ENCODE results near the gene MRPS33. TPM values are rescaled to one million over a fixed set of nuclear protein-coding genes. Genes with fewer than 3 reads are reported as not detected.

MRPS33 gene
- total RNA-seq, 1 experiment from 2014 or later: 57.1 TPM

DNA sequence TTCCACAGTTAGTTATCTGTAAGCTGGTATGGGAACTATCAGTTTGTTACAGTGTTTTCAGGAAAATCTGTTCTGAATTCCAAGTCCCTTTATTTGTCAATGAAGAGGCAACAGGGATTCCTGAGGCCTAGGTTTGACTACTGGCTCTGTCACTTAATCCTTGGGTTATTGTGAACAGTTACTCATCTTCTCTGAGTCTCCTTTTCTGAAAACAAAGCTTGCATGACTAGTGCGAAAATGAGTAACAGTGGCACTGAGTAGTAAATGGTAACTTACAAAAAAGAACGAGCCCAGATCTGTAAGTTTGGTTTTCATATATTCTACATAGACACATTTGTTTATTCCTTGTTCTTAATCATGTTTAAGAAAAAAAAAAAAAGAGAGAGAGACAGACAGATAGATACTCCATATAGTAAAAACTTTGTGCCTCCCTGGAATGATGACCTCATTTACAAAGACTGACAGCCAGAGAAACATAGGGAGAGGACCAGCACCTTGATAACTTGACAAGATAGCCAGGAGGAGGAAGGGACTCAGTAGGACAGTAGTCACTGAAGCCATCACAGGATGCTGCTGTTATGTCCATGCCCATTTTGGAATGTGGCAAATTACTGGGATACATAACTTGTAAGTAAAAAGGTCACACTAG is 1.9 kb downstream of the MRPS33 start:
- peaks cover 28% of the 10 kb centered on the region for H3K79me2 ChIP-seq (ENCODE audit: low read length)
- no peaks in the 10 kb centered on the region; the same call in 1 of the 2 replicates for H3K36me3 ChIP-seq (ENCODE audit: low read depth, low read length)
- H4K20me1 ChIP-seq (ENCODE audit: low read length): no peaks in the 10 kb centered on the region
- TF ChIP-seq, protein P1, sequence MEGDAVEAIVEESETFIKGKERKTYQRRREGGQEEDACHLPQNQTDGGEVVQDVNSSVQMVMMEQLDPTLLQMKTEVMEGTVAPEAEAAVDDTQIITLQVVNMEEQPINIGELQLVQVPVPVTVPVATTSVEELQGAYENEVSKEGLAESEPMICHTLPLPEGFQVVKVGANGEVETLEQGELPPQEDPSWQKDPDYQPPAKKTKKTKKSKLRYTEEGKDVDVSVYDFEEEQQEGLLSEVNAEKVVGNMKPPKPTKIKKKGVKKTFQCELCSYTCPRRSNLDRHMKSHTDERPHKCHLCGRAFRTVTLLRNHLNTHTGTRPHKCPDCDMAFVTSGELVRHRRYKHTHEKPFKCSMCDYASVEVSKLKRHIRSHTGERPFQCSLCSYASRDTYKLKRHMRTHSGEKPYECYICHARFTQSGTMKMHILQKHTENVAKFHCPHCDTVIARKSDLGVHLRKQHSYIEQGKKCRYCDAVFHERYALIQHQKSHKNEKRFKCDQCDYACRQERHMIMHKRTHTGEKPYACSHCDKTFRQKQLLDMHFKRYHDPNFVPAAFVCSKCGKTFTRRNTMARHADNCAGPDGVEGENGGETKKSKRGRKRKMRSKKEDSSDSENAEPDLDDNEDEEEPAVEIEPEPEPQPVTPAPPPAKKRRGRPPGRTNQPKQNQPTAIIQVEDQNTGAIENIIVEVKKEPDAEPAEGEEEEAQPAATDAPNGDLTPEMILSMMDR (conservative IDR thresholded peaks at IDR 0.05; ENCODE audit: low read depth, low read length): no peak
- TF ChIP-seq EZH2 (IDR thresholded peaks at IDR 0.05; ENCODE audit: low read length, unreplicated experiment) (no peak), EZH2phosphoT487 (IDR thresholded peaks at IDR 0.05; ENCODE audit: borderline replicate concordance, low read length) (no peak)
- no peak overlapping the region for H2AFZ ChIP-seq (ENCODE audit: low read length)
- H3K9me3 ChIP-seq (ENCODE audit: low read length): no peaks in the 10 kb centered on the region
- H3K9ac ChIP-seq (ENCODE audit: low read length): no peak overlapping the region
- H3K4me1 ChIP-seq (ENCODE audit: insufficient read depth, low read length): peaks cover 16% of the 10 kb centered on the region
- ChIA-PET CTCF (interaction anchor here (0.6 to 1.2 kb wide), 3 partner anchors 39 to 352 kb away, joined by 3 to 6 read pairs (median 3); no protein-coding TSS in a partner anchor), POLR2A (ENCODE audit: unreplicated experiment) (no interaction called here)
- DNase-seq: peak; percentile 56
- intact Hi-C loops (cut with micrococcal nuclease): loop anchor here (1.0 to 5.0 kb wide), 4 partner anchors 101 to 338 kb away; no protein-coding TSS in a partner anchor
- peaks cover 7% of the 10 kb centered on the region; the same call in 1 of the 2 replicates for H3K27me3 ChIP-seq (ENCODE audit: low read length)
- no TSS peak for BruUV-seq (replicated peaks)
- H3K4me2 ChIP-seq (ENCODE audit: low read length): peak overlapping the region; percentile 93
- peak; percentile 17; the same call in 1 of the 2 replicates for ATAC-seq
- 0 out of 2 replicates have a peak overlapping the region, but pooled peaks have one; percentile 8 for H3K27ac ChIP-seq (ENCODE audit: low read length)
- H3K9me2 ChIP-seq (replicated peaks; ENCODE audit: low read length): no peaks in the 10 kb centered on the region
- peaks cover 7% of the 10 kb centered on the region for H3F3A ChIP-seq (ENCODE audit: low read length, unreplicated experiment)
- peak overlapping the region; percentile 79 for H3K4me3 ChIP-seq (ENCODE audit: low read length)

DNA sequence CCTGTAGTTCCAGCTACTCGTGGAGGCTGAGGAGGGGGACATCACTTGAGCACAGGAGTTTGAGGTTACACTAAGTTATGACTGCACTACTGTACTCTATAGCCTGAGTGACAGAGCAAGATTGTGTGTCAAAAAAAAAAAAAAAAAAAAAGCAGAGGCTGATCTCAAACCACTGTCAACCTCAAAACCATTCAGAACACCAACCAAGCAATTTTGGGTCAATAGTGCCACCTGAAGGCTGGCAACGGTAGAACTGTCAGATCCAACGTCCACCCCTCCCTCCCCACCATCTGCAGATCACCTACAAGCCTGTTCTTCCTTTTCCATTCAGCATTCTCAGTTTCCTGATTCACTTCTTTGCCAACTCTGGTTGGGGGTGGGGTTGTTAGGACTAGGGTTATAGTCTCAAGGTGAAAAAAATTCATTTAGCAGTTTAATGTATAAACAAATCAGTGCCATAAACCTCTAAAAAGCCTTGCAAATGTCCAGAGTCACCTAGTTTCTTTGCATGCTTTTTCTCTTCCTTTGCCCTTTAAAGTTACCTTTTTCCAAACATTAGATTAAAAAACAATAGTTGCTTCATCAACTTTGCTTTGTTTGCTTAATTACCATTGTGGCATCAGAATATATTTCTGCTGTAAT is 2.6 kb downstream of the MRPS33 start:
- Histone ChIP-seq H3K9me3 (ENCODE audit: low read length) (no peaks in the 10 kb centered on the region), H3K27ac (ENCODE audit: low read length) (0 out of 2 replicates have a peak overlapping the region, but pooled peaks have one; percentile 8), H3K27me3 (ENCODE audit: low read length) (no peaks in the 10 kb centered on the region; the same call in 1 of the 2 replicates), H3K9ac (ENCODE audit: low read length) (no peak overlapping the region), H4K20me1 (ENCODE audit: low read length) (no peaks in the 10 kb centered on the region), H3F3A (ENCODE audit: low read length, unreplicated experiment) (peaks cover 7% of the 10 kb centered on the region), H3K4me2 (ENCODE audit: low read length) (peak overlapping the region; percentile 93), H3K4me1 (ENCODE audit: insufficient read depth, low read length) (peaks cover 16% of the 10 kb centered on the region), H3K9me2 (replicated peaks; ENCODE audit: low read length) (no peaks in the 10 kb centered on the region), H3K36me3 (ENCODE audit: low read depth, low read length) (peaks cover 3% of the 10 kb centered on the region), H3K79me2 (ENCODE audit: low read length) (peaks cover 28% of the 10 kb centered on the region), H2AFZ (ENCODE audit: low read length) (no peak overlapping the region), H3K4me3 (ENCODE audit: low read length) (no peak overlapping the region; the same call in 1 of the 2 replicates)
- POLR2A ChIA-PET (ENCODE audit: unreplicated experiment): no interaction called here
- CTCF ChIA-PET: interaction anchor here (1.0 to 1.2 kb wide), 2 partner anchors 201 to 351 kb away, joined by 4 to 6 read pairs; no protein-coding TSS in a partner anchor
- DNase-seq (peak; percentile 71), ATAC-seq (peak; percentile 11; the same call in 1 of the 2 replicates)
- TF ChIP-seq, protein P1 (conservative IDR thresholded peaks at IDR 0.05; ENCODE audit: low read depth, low read length): peak; percentile 76
- TF ChIP-seq EZH2phosphoT487 (IDR thresholded peaks at IDR 0.05; ENCODE audit: borderline replicate concordance, low read length) (no peak), EZH2 (IDR thresholded peaks at IDR 0.05; ENCODE audit: low read length, unreplicated experiment) (no peak)
- intact Hi-C loops (cut with micrococcal nuclease): loop anchor here (1.0 to 5.0 kb wide), 4 partner anchors 100 to 337 kb away; no protein-coding TSS in a partner anchor
- BruUV-seq (replicated peaks): no TSS peak

All from PC-3 (cell line).